Adrenal gland (tissue), 5 donors: Measurements from ENCODE around the gene PPIF.

Experiments used
- CTCF ChIP-seq, 6 experiments: fragments of 450-650 bp in 4 of 6; fragments of 200-600 bp in 2 of 6; sonication (generic) in 1 of 6; IDR thresholded peaks; 1 replicate in 5 of 6; 2 replicates in 1 of 6; pipeline versions ENCODE4 v1.5.1 to v1.8.0; 2016 to 2021; ENCODE audit warnings: antibody characterized with exemption in 6 of 6, mild to moderate bottlenecking in 2 of 6, moderate library complexity in 1 of 6
- POLR2A ChIP-seq, 2 donors: fragments of 450-650 bp; IDR thresholded peaks; one replicate each; pipeline ENCODE4 v1.6.1; 2017; ENCODE audit warnings: antibody characterized with exemption in 2 of 2, mild to moderate bottlenecking in 2 of 2, moderate library complexity in 1 of 2
- donor health status: DM: no; HTN: no; CAD: no.

- TF ChIP-seq CTCF (IDR thresholded peaks at IDR 0.05) (no peak), POLR2A (IDR thresholded peaks at IDR 0.05) (no peak)
These were observed 32.3 kb downstream of the PPIF start for GRCh38 chr10:79379512-79380124.
